GM18909 (cell line): Measurements from ENCODE around the gene LUZP4.
"Not testable (repeated sequence)": the region's sequence is repeated elsewhere in the genome, so short reads cannot be mapped to it uniquely, and the experiment has no call there.

Experiments
- ATAC-seq: cut with Tn5 transposase; IDR thresholded peaks from one replicate; pipeline ENCODE4 v1.9.1; 2021; ENCODE audit warnings: mild to moderate bottlenecking; ENCODE audit not compliant: unreplicated experiment, poor library complexity

The LUZP4 gene

DNA sequence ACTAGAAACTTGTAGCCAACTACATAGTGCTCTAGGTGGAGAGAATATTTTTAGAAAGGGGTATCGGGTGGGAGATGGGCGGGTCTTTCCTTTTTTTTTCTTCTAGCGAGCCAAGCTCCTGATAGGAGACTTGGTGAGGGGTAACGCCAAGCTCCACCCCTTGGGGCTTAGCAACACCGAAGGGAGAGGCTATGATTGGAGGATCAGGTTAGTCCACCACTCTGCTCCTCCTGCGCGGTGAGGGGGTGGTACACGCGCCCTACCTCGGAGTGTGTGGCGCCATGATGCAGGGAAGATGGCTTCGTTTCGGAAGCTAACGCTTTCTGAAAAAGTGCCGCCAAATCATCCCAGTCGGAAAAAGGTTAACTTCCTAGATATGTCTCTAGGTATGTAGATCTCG is at the start of gene LUZP4:
Gene LUZP4, plus strand, starts transcription at position 251 of the 400 bp plus-strand sequence. Its CDS starts 45 bp downstream, at position 296.
- ATAC-seq: no peak

GRCh38 chrX:115251458-115252233 is 37.9 kb upstream of the LUZP4 start:
- ATAC-seq: no peak

DNA sequence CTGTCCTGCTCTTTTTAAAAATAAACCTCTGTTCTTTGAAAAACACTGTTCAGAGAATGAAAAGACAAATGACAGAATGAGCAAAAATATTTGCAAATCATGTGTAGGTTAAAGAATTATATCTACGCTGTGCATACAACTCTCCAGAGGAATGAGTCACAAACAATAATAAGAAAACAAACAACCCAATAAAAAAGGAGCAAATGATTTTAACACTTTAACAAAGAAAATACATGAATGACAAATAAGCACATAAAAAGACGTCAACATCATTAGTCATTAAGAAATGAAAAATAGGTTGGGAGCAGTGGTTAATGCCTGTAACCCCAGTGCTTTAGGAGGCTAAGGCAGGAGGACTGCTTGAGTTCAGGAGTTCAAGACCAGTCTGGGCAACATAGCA is 34.5 kb upstream of the LUZP4 start:
- no peak for ATAC-seq

DNA sequence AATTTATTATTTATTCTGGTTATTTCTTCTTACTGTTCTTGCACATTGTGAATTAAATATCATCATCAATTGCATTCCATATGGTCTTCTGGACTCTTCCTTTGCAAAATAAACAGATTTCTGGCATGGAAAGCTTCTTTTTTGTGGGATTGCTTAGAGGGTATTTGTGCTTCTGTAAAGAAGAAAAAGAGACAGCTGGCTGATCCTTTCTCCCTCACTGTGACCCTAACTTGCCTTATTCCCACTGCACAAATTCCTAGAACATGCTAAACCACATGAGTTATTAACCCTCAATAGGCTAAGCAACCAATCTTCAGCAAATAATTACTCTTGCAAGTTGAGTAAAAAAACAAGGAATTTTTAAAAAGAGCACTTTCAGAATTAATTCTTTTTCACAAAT is 31.8 kb upstream of the LUZP4 start:
- no peak for ATAC-seq

DNA sequence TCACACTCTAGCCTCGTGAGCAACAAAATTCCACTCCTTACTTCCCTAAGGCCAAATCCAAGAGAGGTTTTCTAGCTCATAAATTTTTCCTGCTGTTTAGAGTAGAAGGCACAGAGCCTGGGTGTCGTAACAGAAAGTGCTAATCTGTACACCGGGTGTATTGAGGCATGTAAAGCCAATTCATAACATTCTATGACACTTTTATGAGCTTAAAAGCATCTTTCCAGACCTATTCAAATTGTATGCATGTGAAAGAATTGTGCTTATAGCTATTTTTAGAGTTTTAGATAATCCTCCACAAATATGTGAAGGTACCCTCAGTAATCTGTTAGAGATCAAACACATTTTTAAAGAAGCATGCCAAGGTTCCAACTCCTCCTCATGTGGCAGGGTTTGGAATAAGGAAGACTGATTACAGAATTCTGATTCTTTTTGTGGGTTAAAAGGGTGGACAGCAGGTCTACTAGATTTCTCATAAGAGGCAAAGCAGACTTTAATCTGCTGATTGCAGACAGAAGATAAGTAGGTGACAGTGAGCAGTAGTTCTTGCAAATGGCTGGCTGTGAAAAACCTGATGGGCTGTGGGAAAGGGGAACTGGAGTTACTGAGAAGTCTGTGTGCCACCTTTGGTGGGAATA is 30.2 kb upstream of the LUZP4 start:
- no peak for ATAC-seq

GRCh38 chrX:115260330-115260729 is 29.2 kb upstream of the LUZP4 start:
- ATAC-seq: no peak

DNA sequence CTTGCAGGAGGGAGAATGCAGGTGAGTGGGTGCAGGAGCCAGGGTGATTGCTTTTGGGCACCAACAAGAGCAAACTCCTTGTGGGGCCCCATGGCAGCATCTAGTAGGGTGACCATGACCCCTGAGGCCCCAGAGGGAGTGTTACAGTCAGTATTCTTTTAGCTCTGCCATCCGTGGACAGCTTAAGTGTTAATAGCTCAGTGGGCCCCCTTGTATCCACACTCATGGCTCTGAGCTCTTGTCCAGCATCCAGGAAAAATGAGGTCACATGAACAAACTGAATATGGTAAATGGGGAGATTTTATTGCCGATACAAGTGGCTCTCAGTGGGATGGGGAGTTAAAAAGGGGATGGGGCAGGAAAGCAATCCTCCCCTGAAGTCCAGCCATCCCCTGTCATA is 28.4 kb upstream of the LUZP4 start:
- no peak for ATAC-seq

DNA sequence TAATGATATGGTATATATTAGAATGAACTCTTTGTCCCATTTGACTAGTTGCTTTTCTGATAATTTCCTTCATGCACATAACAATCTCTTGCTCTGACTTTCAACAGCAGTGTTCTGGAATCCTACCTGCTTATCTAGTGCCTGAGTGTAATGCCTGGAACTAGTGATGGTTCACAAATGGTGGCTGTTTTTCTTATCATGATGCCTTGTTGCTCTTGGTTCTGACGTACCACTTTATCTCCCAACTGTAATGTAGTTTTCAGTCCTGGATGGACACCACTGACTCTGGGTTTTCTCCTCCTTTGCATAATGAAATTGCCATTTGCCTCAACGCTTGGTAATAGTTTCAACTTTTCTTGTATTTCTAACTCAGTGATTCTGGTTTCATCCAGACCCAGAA is 25.5 kb upstream of the LUZP4 start:
- ATAC-seq: no peak

- no peak for ATAC-seq
These were observed 23.2 kb upstream of the LUZP4 start for GRCh38 chrX:115266300-115266699.

GRCh38 chrX:115268421-115268820 is 21.1 kb upstream of the LUZP4 start:
- ATAC-seq: no peak

DNA sequence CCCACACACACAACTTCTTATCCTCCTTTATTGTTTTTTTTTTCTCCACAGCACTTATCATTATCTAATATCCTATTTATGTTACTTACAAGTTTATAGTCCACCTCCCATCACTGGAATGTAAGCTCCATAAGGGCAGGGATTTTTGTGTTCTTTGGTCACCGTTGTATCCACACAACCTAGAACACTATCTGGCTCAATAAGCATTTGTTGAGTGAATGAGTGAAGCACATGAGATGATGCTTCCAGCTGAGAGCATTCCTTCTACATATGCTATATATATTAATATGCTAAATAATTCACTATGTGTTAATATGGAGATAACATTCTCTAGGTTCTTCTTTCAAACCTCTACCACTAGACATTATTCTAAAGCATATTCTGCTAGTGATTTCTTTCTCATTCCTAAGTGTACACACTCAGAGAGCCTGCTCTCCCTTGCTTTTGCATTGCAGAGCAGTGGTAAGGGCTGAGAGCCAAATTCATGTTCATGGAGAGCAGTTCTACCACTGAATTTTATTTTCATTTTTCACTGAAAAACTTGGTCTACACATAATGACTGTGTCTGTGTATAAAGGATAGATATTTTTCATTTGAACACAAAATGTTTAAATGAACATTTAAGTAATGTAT is 20.3 kb upstream of the LUZP4 start:
- ATAC-seq: no peak

- ATAC-seq: no peak
These were observed 4.6 kb upstream of the LUZP4 start for GRCh38 chrX:115284877-115285276.

DNA sequence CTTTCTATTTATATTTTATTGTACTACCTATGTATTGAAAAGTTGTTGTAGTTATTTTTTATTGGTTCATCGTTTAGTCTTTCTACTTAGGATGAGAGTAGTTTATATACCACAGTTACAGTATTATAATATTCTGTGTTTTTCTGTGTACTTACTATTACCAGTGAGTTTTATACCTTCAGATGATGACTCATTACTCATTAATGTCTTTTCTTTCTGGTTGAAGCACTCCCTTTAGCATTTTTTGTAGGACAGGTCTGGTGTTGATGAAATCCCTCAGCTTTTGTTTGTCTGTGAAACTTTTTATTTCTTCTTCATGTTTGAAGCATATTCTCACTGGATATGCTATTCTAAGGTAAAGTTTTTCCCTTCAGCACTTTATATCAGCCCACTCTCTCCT is 7.7 kb downstream of the LUZP4 start:
- no peak for ATAC-seq

DNA sequence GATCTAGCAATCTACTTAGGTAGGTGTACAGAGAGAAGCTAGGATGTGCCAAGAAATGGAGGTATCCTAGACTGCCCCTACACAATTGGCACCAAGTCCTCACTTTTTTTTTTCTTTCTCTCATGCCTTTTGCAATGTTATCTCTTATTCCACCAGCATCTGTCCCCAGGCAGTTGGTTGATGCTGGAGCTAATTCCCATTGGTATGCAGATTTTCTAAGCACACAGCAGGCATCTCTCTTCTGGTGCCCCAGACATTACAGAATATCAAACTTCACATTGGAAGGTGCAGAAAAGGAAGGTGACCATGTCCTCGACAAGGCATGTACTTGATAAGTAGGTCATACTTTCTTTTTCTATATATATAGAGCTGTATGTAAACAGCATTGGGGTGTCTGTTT is 21.6 kb downstream of the LUZP4 start:
- ATAC-seq: no peak

DNA sequence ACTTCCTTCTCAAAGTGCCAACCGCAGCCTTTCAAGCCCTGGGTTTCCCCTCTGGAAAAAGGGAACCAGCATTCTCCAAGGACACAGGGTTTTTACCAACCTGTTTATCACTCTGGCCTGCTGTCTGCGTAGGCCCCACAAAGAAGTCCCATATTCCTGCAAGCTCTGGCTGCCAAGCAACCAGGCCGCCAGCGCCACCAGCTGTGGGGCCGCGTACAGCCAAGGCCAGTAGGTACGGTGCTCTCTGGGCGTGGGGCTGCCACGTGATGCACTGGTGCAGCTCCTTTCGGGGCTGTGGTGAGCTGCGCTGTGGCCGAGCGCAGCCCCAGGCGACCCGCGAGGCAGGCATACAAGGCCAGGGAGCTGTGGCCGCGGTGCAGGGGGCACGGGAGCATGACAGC is 22.1 kb downstream of the LUZP4 start:
- ATAC-seq: no peak

GRCh38 chrX:115318139-115318538 is 28.6 kb downstream of the LUZP4 start:
- no peak for ATAC-seq

DNA sequence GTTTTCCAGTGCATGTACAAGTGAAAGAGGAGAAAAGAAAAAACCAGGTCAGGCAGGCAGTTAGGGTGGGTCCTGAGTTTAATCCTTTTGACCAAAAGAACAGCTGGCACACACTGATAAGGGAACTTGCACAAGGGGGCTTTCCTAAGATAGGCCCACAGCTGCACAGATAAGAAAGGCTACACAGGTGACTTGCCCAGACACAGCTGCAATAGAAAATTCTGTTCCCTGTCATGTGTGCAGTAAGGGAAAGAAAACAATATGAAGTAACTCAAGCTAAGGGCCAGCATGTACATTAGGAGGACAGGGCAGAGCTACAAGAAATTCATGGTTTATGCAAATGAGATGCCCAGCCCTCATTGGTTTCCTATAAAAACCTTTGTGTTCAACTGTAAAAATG is 32.9 kb downstream of the LUZP4 start:
- ATAC-seq: no peak

GRCh38 chrX:115324194-115324593 is 34.7 kb downstream of the LUZP4 start:
- ATAC-seq: no peak

DNA sequence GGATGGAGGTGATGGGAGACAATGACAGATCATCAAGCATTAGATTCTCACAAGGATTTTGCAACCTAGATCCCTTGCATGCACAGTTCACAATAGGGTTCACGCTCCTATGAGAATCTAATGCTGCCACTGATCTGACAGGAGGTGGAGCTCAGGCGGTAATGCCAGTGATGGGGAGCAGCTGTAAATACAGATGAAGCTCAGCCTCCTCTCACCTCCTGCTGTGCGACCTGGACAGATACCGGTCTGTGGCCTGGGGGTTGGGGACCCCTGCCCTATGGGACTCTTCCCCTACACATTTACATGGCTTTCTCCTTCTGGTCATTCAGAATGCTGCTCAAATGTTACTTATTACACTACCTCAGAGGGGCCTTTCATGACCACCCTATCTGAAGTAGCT is 39.8 kb downstream of the LUZP4 start:
- not testable (repeated sequence) for ATAC-seq

DNA sequence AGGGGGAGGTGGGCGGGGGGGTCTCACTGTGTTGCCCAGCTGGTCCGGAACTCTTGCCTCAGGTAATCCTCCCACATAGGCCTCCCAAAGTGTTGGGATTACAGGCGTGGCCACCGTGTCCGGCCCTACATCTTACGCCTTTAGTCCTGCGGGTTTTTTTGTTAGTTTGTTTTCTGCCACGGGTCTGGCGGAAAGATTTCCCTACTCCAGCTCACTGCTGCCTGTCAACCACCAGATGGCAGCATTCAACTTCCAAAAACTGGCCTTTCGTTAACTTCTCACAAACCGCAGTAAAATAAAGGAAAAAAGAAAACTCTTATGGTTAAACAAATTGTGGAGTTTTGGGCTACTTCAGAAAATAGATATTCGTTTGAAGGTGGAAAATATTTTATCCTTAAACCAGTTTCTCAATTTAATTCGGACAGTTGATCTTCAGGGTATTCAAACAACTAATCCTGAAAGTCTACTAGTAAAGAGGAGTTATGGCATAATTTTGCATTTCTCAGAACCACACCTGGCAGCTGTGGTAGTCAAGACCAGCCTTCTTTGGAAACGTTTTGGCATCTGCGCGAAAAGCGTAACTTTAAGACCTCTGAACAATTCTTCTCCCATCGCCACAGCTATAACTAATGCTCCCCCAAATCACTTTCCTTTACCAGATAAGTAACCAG is 41.1 kb downstream of the LUZP4 start:
- ATAC-seq: no peak

DNA sequence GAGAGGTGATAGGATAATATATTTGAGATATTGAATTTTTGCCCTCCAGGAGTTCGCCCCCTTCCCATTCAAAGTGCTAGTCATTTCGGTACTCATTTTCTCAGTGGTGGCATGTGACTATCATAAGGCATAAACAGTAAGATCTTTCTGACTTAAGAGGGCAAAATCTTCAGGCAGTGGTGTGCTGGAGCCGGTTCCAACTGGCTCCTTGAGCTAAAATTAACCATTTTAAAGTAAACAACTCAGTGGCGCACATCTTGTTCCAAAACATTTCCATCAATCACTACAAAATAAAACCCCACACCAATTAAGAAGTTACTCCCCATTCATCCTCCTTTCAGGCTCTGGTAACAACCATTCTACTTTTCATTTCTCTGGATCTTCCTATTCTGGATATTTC is 43.3 kb downstream of the LUZP4 start:
- no peak for ATAC-seq
